Neural progenitor cell (in vitro differentiated cells): ENCODE data around the gene PTGDS.

Source experiments
- EZH2 ChIP-seq: fragments of 200-600 bp; sonication (generic); IDR thresholded peaks from 2 replicates; pipeline ENCODE4 v1.6.1; 2017; ENCODE audit warnings: antibody characterized with exemption, mild to moderate bottlenecking, moderate library complexity
- EZH2phosphoT487 ChIP-seq: fragments of 200-600 bp; sonication (generic); IDR thresholded peaks from 2 replicates; pipeline ENCODE4 v1.6.1; 2017; ENCODE audit warnings: antibody characterized with exemption
- TF ChIP-seq, protein P1 (sequence below): fragments of 200-600 bp; sonication (generic); IDR thresholded peaks from 2 replicates; pipeline ENCODE4 v1.5.1; 2017; ENCODE audit warnings: antibody characterized with exemption, mild to moderate bottlenecking

DNA sequence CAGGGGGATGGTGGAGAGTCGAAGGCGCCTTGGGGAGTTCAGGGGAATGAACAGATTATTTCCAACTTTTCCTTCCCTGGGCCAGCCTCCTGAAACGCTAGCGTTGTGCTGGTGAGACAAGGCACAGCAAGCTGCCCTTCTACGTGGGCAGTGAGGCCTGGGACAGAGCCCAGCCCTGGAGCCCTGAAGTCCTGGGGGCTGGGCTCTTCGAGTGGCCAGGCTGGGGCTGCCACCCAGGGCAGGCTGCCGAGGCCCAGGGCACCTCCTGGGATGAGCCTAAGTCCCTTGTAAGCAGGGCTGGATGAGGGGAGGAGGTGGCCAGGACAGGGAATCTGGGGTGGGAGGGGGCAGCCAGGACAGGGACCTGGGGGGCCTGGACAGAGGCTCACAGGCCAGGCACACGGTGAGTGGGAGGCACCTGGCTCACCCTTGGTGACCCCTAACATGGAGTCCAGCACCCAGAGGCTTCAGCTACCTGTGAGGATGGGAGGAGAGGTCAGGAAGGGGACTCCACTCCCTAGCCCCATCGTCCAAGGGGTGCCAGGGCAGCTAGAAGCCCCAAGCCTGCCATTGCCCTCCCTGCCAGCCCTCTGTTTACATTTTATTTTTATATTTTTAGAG is 26.5 kb upstream of the PTGDS start:
- TF ChIP-seq, protein P1, sequence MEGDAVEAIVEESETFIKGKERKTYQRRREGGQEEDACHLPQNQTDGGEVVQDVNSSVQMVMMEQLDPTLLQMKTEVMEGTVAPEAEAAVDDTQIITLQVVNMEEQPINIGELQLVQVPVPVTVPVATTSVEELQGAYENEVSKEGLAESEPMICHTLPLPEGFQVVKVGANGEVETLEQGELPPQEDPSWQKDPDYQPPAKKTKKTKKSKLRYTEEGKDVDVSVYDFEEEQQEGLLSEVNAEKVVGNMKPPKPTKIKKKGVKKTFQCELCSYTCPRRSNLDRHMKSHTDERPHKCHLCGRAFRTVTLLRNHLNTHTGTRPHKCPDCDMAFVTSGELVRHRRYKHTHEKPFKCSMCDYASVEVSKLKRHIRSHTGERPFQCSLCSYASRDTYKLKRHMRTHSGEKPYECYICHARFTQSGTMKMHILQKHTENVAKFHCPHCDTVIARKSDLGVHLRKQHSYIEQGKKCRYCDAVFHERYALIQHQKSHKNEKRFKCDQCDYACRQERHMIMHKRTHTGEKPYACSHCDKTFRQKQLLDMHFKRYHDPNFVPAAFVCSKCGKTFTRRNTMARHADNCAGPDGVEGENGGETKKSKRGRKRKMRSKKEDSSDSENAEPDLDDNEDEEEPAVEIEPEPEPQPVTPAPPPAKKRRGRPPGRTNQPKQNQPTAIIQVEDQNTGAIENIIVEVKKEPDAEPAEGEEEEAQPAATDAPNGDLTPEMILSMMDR: no peak
- TF ChIP-seq EZH2 (no peak), EZH2phosphoT487 (no peak)
